Fibroblast of mammary gland (primary cell): Measurements from ENCODE around the gene CCR5.

Source experiments
- DNase-seq: peaks from one replicate; pipeline ENCODE4 v3.0.0-alpha.2; 2010; ENCODE audit warnings: low read depth
- H3K4me3 ChIP-seq: 2 replicates; pipeline ENCODE4 v1.5.1; 2011; ENCODE audit warnings: low read depth, mild to moderate bottlenecking, low read length, moderate library complexity; ENCODE audit not compliant: control insufficient read depth
- TF ChIP-seq, protein P1 (sequence below): conservative IDR thresholded peaks from 2 replicates; pipeline ENCODE4 v1.5.1; 2011; ENCODE audit warnings: low read depth, low read length, inconsistent platforms; ENCODE audit not compliant: control insufficient read depth, insufficient read depth

Gene CCR5

GRCh38 chr3:46417841-46418611 is 47.3 kb downstream of the CCR5 start:
- TF ChIP-seq, protein P1, sequence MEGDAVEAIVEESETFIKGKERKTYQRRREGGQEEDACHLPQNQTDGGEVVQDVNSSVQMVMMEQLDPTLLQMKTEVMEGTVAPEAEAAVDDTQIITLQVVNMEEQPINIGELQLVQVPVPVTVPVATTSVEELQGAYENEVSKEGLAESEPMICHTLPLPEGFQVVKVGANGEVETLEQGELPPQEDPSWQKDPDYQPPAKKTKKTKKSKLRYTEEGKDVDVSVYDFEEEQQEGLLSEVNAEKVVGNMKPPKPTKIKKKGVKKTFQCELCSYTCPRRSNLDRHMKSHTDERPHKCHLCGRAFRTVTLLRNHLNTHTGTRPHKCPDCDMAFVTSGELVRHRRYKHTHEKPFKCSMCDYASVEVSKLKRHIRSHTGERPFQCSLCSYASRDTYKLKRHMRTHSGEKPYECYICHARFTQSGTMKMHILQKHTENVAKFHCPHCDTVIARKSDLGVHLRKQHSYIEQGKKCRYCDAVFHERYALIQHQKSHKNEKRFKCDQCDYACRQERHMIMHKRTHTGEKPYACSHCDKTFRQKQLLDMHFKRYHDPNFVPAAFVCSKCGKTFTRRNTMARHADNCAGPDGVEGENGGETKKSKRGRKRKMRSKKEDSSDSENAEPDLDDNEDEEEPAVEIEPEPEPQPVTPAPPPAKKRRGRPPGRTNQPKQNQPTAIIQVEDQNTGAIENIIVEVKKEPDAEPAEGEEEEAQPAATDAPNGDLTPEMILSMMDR: no peak

DNA sequence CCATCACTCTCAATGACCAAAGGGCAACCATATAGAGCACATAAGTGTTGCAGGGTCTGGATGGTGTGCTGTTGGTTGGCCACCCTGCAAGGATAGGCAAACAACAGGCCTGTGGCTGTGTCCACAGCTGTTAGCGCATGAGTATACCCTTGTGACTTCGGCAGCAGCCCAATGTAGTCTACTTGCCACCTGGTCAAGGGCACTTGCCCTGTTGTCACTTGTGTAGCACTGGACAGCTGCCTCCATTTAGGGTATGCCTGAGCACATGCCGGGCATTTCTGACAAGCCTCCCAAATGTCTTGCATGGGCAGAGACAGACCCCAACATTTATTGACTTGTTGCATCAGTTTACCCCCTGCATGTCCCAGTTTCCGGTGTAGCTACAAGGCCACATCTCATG is 49.1 kb downstream of the CCR5 start:
- no peak overlapping the region for H3K4me3 ChIP-seq
- TF ChIP-seq, protein P1: no peak

More at GRCh38 chr3:46417841-46418611, 47.3 kb downstream of the CCR5 start:
- no peak overlapping the region for H3K4me3 ChIP-seq
- DNase-seq: no peak

DNA sequence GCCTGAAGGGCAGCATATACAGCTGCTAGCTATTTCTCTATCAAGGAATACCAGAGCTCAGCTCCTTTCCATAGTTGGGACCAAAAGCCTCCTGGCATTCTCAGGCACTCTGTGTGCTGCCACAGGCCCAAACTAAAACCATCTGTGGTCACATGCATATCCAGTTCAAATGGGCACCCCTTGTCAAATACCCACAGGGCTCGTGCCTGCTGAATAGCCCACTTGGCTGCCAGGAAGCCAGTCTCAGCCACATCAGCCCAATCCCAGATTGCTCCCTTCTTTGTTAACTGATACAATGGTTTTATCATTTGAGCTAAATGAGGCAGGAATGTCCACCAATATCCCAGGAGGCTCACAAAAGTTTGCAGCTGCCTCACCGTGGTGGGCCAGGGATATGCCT is 50.2 kb downstream of the CCR5 start:
- no peak overlapping the region for H3K4me3 ChIP-seq
- TF ChIP-seq, protein P1: no peak
- DNase-seq: no peak

More for the DNA sequence above, 49.1 kb downstream of the CCR5 start:
- DNase-seq: no peak

DNA sequence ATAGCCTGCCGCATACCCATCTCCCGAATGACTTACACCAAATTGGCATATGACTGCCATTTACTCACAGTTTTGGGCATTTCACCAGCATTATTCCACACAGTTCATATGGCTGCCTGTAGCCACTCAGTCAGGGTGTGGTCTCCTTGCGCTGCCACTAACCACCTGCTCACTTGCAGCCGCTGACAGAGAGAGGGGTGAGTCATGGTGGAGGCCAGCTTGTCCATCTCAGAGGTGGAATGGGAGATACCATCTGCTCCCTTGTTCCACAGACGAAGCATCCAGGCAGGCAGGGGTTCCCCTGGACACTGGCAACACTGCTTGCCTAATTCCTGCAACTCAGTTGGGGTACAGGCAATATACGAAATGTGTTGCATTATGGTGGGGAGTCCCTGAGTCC is 51.9 kb downstream of the CCR5 start:
- no peak for DNase-seq
- H3K4me3 ChIP-seq: no peak overlapping the region
- TF ChIP-seq, protein P1: no peak

GRCh38 chr3:46423588-46423987 is 52.8 kb downstream of the CCR5 start:
- DNase-seq: peak; percentile 13
- H3K4me3 ChIP-seq: no peak overlapping the region
- TF ChIP-seq, protein P1: no peak
